Testis (tissue), 5 donors: Measurements from ENCODE around the gene MRPS14. TPM values are rescaled to one million over a fixed set of nuclear protein-coding genes. Genes with fewer than 3 reads are reported as not detected.

Experiments used
- DNase-seq: peaks from one replicate; pipeline ENCODE4 v3.0.0-alpha.2; 2019
- H3K27ac ChIP-seq, 2 donors: fragments of 200-600 bp; sonication (generic); one replicate each; pipeline ENCODE4 v1.5.1; 2019
- H3K27me3 ChIP-seq: fragments of 200-600 bp; sonication (generic); one replicate; pipeline ENCODE4 v1.5.1; 2019
- H3K36me3 ChIP-seq: fragments of 200-600 bp; sonication (generic); one replicate; pipeline ENCODE4 v1.5.1; 2017; ENCODE audit warnings: low read depth; ENCODE audit errors: missing control alignments
- H3K4me1 ChIP-seq: fragments of 200-600 bp; sonication (generic); one replicate; pipeline ENCODE4 v1.5.1; 2019
- H3K4me3 ChIP-seq, 2 donors: fragments of 200-600 bp; sonication (generic); one replicate each; pipeline ENCODE4 v1.5.1; 2017 to 2019
- H3K9me3 ChIP-seq: fragments of 200-600 bp; sonication (generic); one replicate; pipeline ENCODE4 v1.5.1; 2017
- POLR2A ChIP-seq: fragments of 450-650 bp; IDR thresholded peaks from one replicate; pipeline ENCODE4 v1.6.1; 2017; ENCODE audit warnings: antibody characterized with exemption, mild to moderate bottlenecking, moderate library complexity
- WGBS, 2 donors: methylation state at CpG; one replicate each; pipeline ENCODE4 v1.1.5; 2018; 5-methylcytosine and 5-hydroxymethylcytosine counted together
- intact Hi-C: fragments of 100-400 bp; cut with DNase I; formaldehyde crosslinking; loops from one replicate; pipeline ENCODE4 v1.15.1; 2023; ENCODE audit warnings: low total_unique reads
- long read RNA-seq, 2 donors: transcript quantifications; one replicate each; lab custom pipeline, GENCODE V29; 2026
- polyA plus RNA-seq: library from polyadenylated mRNA; stranded (reverse); fragments of 350-450 nt; fragmentation: Illumina TruSeq; extraction: RNeasy Lipid Tissue Mini Kit (QIAGEN cat#74804); gene quantifications from one replicate; pipeline ENCODE4 v1.2.3, GENCODE V29; 2014; ENCODE audit warnings: low read depth, low replicate concordance; ENCODE audit not compliant: insufficient read depth
- total RNA-seq, 2 donors: library from RNA; depleted of rRNA; stranded (reverse); fragments of >200 nt; gene quantifications; one replicate each; pipeline ENCODE4 v1.2.3, GENCODE V29; 2016
- TF ChIP-seq, protein P1 (sequence below), 3 experiments: fragments of 450-650 bp in 2 of 3; fragments of 200-600 bp in 1 of 3; sonication (generic) in 1 of 3; IDR thresholded peaks; one replicate each; pipeline ENCODE4 v1.5.1; 2016 to 2019; ENCODE audit warnings: antibody characterized with exemption in 3 of 3, mild to moderate bottlenecking in 2 of 3, moderate library complexity in 1 of 3

The MRPS14 gene
- total RNA-seq: 10 to 100 TPM; 30.2 to 31.2 TPM
- polyA plus RNA-seq: 42.8 TPM
- long read RNA-seq, donor 1, transcript MRPS14-202 (3 exons, 2,115 nt): major isoform, 67 of 82 reads
- long read RNA-seq, donor 1, partial matches to known transcripts: 14 of 82 reads
- long read RNA-seq, donor 1, other reads (novel, unspliced or antisense): 0 of 82 reads
- long read RNA-seq, donor 2, transcript MRPS14-202 (3 exons, 2,115 nt): major isoform, 40 of 42 reads
- long read RNA-seq, donor 2, partial matches to known transcripts: 0 of 42 reads
- long read RNA-seq, donor 2, other reads (novel, unspliced or antisense): 0 of 42 reads

DNA sequence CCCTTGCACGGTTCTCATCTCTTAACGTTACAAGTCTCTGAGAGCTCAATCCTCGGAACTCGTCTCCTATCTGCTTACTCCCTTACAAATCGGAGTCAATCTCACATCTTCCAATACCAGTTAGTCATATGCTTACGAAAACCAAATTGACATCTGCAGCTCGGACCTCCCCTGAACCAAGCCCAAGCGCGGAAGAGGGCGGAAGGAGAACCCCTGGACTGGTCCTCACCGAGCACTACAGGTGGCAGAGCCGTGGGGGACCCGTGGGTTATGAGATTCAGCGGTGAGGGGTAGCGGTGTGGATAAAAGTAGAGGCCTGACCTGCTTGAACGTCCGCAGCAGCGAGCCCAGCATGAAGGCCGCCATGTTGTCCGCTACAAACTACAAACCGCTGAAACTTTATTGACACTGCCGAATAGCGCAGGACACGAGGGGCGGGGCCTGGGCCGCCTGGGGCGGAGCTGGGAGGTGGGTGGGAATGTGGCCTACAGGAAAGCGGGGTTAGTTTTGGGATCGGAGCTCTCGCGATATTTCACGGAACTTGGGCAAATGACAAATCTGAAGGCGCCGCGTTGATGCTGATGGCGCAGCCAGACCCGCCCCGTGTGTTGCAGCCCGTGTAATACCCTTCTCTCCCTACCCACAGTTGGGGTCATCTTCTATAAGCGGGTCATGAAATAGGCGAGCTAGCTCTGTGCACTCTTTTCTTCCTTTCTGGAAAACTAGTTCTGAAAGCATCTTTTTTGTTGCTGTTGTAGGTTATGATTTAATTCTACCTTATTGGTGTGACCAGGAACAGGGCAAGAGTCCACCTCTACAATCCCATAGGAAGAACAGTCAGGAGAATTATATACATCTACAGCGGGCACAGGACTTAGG lies at the start of gene MRPS14:
MRPS14 (minus strand) TSS at position 383 of the 879 bp plus-strand sequence; CDS start at position 366, 17 bp downstream.
- Histone ChIP-seq H3K4me1 (no peaks in the 10 kb centered on the region), H3K27me3 (no peaks in the 10 kb centered on the region), H3K36me3 (no peaks in the 10 kb centered on the region), H3K27ac (peak within 1 kb of the TSS; percentile 73 to 92), H3K9me3 (no peaks in the 10 kb centered on the region), H3K4me3 (peak within 1 kb of the TSS; percentile 66 to 98)
- TF ChIP-seq, protein P1, sequence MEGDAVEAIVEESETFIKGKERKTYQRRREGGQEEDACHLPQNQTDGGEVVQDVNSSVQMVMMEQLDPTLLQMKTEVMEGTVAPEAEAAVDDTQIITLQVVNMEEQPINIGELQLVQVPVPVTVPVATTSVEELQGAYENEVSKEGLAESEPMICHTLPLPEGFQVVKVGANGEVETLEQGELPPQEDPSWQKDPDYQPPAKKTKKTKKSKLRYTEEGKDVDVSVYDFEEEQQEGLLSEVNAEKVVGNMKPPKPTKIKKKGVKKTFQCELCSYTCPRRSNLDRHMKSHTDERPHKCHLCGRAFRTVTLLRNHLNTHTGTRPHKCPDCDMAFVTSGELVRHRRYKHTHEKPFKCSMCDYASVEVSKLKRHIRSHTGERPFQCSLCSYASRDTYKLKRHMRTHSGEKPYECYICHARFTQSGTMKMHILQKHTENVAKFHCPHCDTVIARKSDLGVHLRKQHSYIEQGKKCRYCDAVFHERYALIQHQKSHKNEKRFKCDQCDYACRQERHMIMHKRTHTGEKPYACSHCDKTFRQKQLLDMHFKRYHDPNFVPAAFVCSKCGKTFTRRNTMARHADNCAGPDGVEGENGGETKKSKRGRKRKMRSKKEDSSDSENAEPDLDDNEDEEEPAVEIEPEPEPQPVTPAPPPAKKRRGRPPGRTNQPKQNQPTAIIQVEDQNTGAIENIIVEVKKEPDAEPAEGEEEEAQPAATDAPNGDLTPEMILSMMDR (IDR thresholded peaks at IDR 0.05): no peak
- peak; percentile 10 for TF ChIP-seq POLR2A
- 2 to 4% methylated on average over 41 to 42 of the region's 42 CpGs for WGBS, 2 donors
- peak; percentile 98 for DNase-seq
- intact Hi-C loops: no loop called here

DNA sequence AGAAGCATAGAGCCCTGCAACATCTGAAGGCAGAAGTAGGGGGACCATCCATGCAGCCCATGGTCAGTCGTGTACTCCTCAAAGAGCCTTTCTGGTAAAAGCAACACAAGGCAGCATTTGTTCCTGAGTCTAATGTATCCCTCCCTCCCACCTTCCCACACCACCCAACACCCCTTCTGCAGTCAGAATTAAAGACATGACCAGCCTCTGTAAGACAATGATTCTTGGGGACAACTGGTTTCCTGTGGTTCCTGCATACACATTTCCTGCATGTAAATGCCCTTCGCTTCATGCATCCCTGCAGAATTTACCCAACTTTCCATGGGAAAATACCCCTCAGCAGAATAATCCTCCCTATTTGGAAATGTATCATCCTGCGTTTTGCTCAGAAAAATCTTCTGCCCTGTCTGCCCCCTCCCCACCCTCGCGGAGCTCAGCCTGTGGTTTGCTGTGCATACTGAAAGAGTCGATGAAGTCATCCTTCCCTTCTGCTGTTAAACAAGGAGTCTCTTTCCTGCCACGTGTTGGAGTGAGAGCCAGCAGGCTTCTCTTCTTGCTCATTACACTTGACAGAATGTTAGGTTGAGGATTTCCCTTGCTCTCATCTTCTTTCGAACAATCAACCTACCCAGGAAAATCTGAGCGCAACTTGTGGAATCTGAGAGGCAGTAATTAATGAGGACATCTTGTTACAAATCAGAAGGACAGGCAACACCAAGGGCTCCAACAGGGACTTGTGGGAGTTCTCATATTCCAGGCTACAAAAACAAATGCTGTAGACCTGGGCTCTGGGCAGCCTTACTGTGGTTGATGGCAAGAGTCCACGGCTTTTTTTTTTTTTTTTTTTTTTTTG lies 49.1 kb upstream of the MRPS14 start:
- TF ChIP-seq, protein P1 (IDR thresholded peaks at IDR 0.05): no peak
- no peak for TF ChIP-seq POLR2A
- Histone ChIP-seq H3K4me3 (no peak overlapping the region), H3K27me3 (no peaks in the 10 kb centered on the region), H3K9me3 (no peaks in the 10 kb centered on the region), H3K27ac (no peak overlapping the region), H3K36me3 (no peaks in the 10 kb centered on the region), H3K4me1 (no peaks in the 10 kb centered on the region)
- 29 to 32% methylated on average over 10 of the region's 10 CpGs for WGBS, 2 donors
- intact Hi-C loops: no loop called here
- DNase-seq: peak; percentile 42

DNA sequence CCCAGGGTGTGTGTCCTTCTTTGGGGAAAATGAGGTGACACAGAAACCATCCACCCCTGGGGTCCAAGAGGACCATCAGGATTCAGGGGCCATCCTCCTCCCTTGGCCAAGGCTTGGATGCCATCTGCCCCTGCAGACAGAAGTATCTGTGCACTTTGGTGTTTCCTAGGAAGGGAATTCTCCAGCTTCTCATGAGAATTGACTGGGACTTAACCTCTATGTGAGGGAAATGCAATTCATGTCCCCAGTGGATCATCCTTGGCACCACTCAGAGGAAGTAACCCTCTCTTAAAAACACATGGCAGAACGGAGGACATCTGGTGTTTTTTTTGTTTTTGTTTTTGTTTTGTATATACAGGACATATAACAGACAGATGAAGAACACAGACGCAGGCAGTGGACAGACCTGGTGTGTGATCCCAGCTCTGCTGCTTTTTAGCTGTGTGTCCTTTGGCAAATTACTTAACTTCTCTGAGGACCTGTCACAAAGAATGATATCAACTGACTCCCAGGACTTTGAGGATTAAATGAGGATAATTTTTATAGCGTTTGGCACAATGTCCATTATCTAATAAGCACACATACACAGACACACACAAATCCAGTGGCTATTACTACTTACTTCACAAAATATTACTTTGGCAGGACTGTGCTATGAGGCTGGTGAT lies 48.2 kb upstream of the MRPS14 start:
- Histone ChIP-seq H3K36me3 (no peaks in the 10 kb centered on the region), H3K27me3 (no peaks in the 10 kb centered on the region), H3K27ac (no peak overlapping the region), H3K4me3 (no peak overlapping the region), H3K4me1 (no peaks in the 10 kb centered on the region), H3K9me3 (no peaks in the 10 kb centered on the region)
- 65 to 73% methylated on average over 3 of the region's 3 CpGs for WGBS, 2 donors
- no peak for DNase-seq
- TF ChIP-seq, protein P1 (IDR thresholded peaks at IDR 0.05): no peak
- no peak for TF ChIP-seq POLR2A
- intact Hi-C loops: no loop called here

DNA sequence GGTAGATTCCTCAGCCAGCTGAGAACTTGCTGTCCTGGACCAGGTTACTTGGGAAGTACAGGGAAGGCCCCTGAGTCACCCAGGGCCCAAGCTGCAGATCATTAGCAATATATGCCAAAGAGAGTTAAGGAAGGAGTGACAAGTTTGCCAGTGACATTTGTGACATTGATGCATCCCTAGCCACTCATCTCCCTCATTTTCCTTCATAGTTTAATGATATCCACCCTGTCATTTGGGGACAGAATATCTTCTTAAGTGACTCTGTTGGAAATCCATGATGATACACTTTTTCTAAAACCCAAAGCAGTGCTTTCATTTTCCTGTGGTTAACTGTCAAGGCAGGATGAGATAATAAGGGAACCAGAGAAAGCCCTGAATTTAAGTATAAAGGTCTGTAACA lies 47.6 kb upstream of the MRPS14 start:
- no peaks in the 10 kb centered on the region for H3K27me3 ChIP-seq
- H3K4me3 ChIP-seq: no peak overlapping the region
- H3K4me1 ChIP-seq: no peaks in the 10 kb centered on the region
- H3K36me3 ChIP-seq: no peaks in the 10 kb centered on the region
- intact Hi-C loops: no loop called here
- no peak overlapping the region for H3K27ac ChIP-seq
- TF ChIP-seq, protein P1 (IDR thresholded peaks at IDR 0.05): no peak
- TF ChIP-seq POLR2A: no peak
- no peak for DNase-seq
- no peaks in the 10 kb centered on the region for H3K9me3 ChIP-seq
